Esophagus muscularis mucosa (tissue), 4 donors: Measurements from ENCODE around the gene MAPKAP1.

Experiments used
- EP300 ChIP-seq: sonication (generic); formaldehyde crosslinking; IDR thresholded peaks from one replicate; pipeline ENCODE4 v1.6.1; 2017; ENCODE audit warnings: antibody characterized with exemption
- POLR2A ChIP-seq: fragments of 450-650 bp; IDR thresholded peaks from one replicate; pipeline ENCODE4 v1.6.1; 2017; ENCODE audit warnings: antibody characterized with exemption, moderate library complexity, mild to moderate bottlenecking, low read depth
- TF ChIP-seq, protein P1 (sequence below), 3 experiments: fragments of 200-600 bp in 2 of 3; fragments of 450-650 bp in 1 of 3; sonication (generic) in 2 of 3; IDR thresholded peaks; one replicate each; pipeline ENCODE4 v1.5.1; 2017 to 2019; ENCODE audit warnings: antibody characterized with exemption in 3 of 3, mild to moderate bottlenecking in 2 of 3, moderate library complexity in 1 of 3

DNA sequence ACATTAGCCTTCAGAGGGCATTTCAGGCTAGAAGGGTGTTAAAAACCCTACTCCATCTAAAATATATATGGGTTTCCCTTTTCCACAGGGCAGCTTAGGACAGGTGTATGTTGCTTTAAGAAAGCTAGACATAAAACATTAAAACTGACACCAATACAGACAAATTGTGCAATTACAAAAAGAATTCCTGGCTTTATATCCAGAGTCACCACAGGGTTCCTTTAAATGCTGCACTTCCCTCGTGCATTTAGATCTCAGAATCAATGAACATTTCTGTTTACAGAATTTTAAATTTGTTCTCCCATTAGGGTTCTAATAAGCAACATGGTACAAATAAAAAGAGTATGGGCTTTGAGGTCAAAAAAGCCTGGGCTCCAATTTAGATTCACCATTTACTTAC lies 170.2 kb downstream of the MAPKAP1 start:
- TF ChIP-seq EP300 (no peak), POLR2A (no peak)
- TF ChIP-seq, protein P1, sequence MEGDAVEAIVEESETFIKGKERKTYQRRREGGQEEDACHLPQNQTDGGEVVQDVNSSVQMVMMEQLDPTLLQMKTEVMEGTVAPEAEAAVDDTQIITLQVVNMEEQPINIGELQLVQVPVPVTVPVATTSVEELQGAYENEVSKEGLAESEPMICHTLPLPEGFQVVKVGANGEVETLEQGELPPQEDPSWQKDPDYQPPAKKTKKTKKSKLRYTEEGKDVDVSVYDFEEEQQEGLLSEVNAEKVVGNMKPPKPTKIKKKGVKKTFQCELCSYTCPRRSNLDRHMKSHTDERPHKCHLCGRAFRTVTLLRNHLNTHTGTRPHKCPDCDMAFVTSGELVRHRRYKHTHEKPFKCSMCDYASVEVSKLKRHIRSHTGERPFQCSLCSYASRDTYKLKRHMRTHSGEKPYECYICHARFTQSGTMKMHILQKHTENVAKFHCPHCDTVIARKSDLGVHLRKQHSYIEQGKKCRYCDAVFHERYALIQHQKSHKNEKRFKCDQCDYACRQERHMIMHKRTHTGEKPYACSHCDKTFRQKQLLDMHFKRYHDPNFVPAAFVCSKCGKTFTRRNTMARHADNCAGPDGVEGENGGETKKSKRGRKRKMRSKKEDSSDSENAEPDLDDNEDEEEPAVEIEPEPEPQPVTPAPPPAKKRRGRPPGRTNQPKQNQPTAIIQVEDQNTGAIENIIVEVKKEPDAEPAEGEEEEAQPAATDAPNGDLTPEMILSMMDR (IDR thresholded peaks at IDR 0.05): no peak
